ENCODE measurements around the gene KLHL26. TPM values are rescaled to one million over a fixed set of nuclear protein-coding genes. Genes with fewer than 3 reads are reported as not detected.

The KLHL26 gene
- total RNA-seq, 1 experiment from 2014 or later: 17.1 TPM

GRCh38 chr19:18587962-18588610, 48.7 kb upstream of the KLHL26 start:
- POLR2A ChIA-PET: interaction anchor here (0.7 to 4.3 kb wide), 2 partner anchors 17 to 103 kb away, joined by 4 to 23 read pairs; partner anchors contain the start of gene UBA52
- intact Hi-C loops (cut with micrococcal nuclease): loop anchor here (2.0 kb wide), 1 partner anchor 89 kb away; no protein-coding TSS in a partner anchor

GRCh38 chr19:18588611-18589379, 48.0 kb upstream of the KLHL26 start, which contains the start of gene REX1BD:
Gene REX1BD (plus strand): TSS chr19:18588798. CDS start chr19:18588802, 4 bp downstream.
- peak; percentile 71 for ATAC-seq
- H3K9me3 ChIP-seq (ENCODE audit: control insufficient read depth in 1 of 2, insufficient read depth in 1 of 2, low read depth in 1 of 2, low read length in 2 of 2): no peaks in the 10 kb centered on the region
- no TSS peak for BruUV-seq (replicated peaks)
- peak within 1 kb of the TSS; percentile 100 for H3K27ac ChIP-seq (ENCODE audit: low read depth, low read length)
- no peaks in the 10 kb centered on the region for H3K9me2 ChIP-seq (ENCODE audit: insufficient read depth)
- 0 out of 4 replicates have a peak, but pooled peaks cover 0 to 4% of the 10 kb centered on the region in 2 experiments for H3K36me3 ChIP-seq (ENCODE audit: control insufficient read depth in 1 of 2, insufficient read depth in 2 of 2, low read length in 2 of 2)
- no peaks in the 10 kb centered on the region for H3K27me3 ChIP-seq (ENCODE audit: insufficient read depth, low read length)
- H3K4me3 ChIP-seq (replicated peaks in 1 of 2; ENCODE audit: low read depth in 1 of 2, low read length in 2 of 2): peak within 1 kb of the TSS; percentile 67 to 89
- ChIA-PET POLR2A (interaction anchor here (0.6 to 4.3 kb wide), 5 partner anchors 8 to 46 kb away, joined by 3 to 23 read pairs (median 6); partner anchors contain the start of genes KXD1 and UBA52), CTCF (interaction anchor here (0.9 to 7.5 kb wide), 15 partner anchors 8 to 309 kb away, joined by 3 to 39 read pairs (median 3); partner anchors contain the start of genes KXD1 and UBA52), RAD21 (ENCODE audit: low non-redundant PET in 1 of 2, low total read pairs in 2 of 2, uncharacterized antibody in 2 of 2, unreplicated experiment in 2 of 2) (interaction anchor here in 1 of 2 experiments (0.7 to 1.7 kb wide), 2 partner anchors 17 to 87 kb away, joined by 3 to 4 read pairs; partner anchors contain the start of gene UBA52)
- peaks cover 13% of the 10 kb centered on the region; the same call in 1 of the 2 replicates for H3K79me2 ChIP-seq (ENCODE audit: insufficient read depth, low read length)
- no peak within 1 kb of the TSS for H2AFZ ChIP-seq (ENCODE audit: low read depth, low read length, poor library complexity, severe bottlenecking)
- H3K4me1 ChIP-seq (ENCODE audit: control insufficient read depth in 1 of 2, insufficient read depth in 2 of 2, low read length in 2 of 2): peaks cover 15 to 33% of the 10 kb centered on the region in 2 experiments
- intact Hi-C loops (cut with micrococcal nuclease): loop anchor here (2.0 kb wide), 1 partner anchor 88 kb away; no protein-coding TSS in a partner anchor
- H3K9ac ChIP-seq (ENCODE audit: low read length): peak within 1 kb of the TSS; percentile 97
- H3K4me2 ChIP-seq (ENCODE audit: low read length): peak within 1 kb of the TSS; percentile 88
- no peak for DNase-seq (ENCODE audit: low read depth, low spot score)
- H4K20me1 ChIP-seq (ENCODE audit: insufficient read depth): no peaks in the 10 kb centered on the region
- no peak for TF ChIP-seq JUND (IDR thresholded peaks at IDR 0.05)
- TF ChIP-seq SIN3A (IDR thresholded peaks at IDR 0.05; ENCODE audit: low read depth): peak; percentile 68; the same call in 1 of the 2 replicates
- no peak for TF ChIP-seq EZH2 (IDR thresholded peaks at IDR 0.05)
- peak; percentile 46 for TF ChIP-seq YY1 (IDR thresholded peaks at IDR 0.05; ENCODE audit: extremely low read depth, insufficient replicate concordance, low read depth, low read length)
- no peak for TF ChIP-seq ZNF274 (IDR thresholded peaks at IDR 0.05; ENCODE audit: low read depth, low read length)
- peak; percentile 75; the same call in 1 of the 2 replicates for TF ChIP-seq ZFX (IDR thresholded peaks at IDR 0.05)
- peak; percentile 69; the same call in 1 of the 2 replicates for TF ChIP-seq MAX (IDR thresholded peaks at IDR 0.05)
- no peak for TF ChIP-seq ZBTB33 (IDR thresholded peaks at IDR 0.05; ENCODE audit: extremely low read depth, insufficient replicate concordance, low read length)
- peak; percentile 37; the same call in 1 of the 2 replicates for TF ChIP-seq SP1 (IDR thresholded peaks at IDR 0.05; ENCODE audit: low read depth)
- TF ChIP-seq ELF1 (IDR thresholded peaks at IDR 0.05; ENCODE audit: borderline replicate concordance, low read depth): no peak
- peak; percentile 16 for TF ChIP-seq TCF7L2 (IDR thresholded peaks at IDR 0.05; ENCODE audit: borderline replicate concordance, extremely low read depth, insufficient read depth, insufficient read length)
- TF ChIP-seq CEBPB (IDR thresholded peaks at IDR 0.05; ENCODE audit: low read depth): no peak

More at GRCh38 chr19:18587962-18588610, 48.7 kb upstream of the KLHL26 start:
- DNase-seq (ENCODE audit: low read depth, low spot score) (no peak), ATAC-seq (no peak)
- Histone ChIP-seq H2AFZ (ENCODE audit: low read depth, low read length, poor library complexity, severe bottlenecking) (no peak overlapping the region), H3K4me3 (replicated peaks in 1 of 2; ENCODE audit: low read depth in 1 of 2, low read length in 2 of 2) (peak overlapping the region; percentile 67 to 89), H3K27ac (ENCODE audit: low read depth, low read length) (peak overlapping the region; percentile 100), H3K4me1 (ENCODE audit: control insufficient read depth in 1 of 2, insufficient read depth in 2 of 2, low read length in 2 of 2) (peaks cover 13 to 28% of the 10 kb centered on the region in 2 experiments), H3K9me3 (ENCODE audit: control insufficient read depth in 1 of 2, insufficient read depth in 1 of 2, low read depth in 1 of 2, low read length in 2 of 2) (no peaks in the 10 kb centered on the region), H3K27me3 (ENCODE audit: insufficient read depth, low read length) (no peaks in the 10 kb centered on the region), H4K20me1 (ENCODE audit: insufficient read depth) (no peaks in the 10 kb centered on the region), H3K79me2 (ENCODE audit: insufficient read depth, low read length) (peaks cover 13% of the 10 kb centered on the region; the same call in 1 of the 2 replicates), H3K4me2 (ENCODE audit: low read length) (peak overlapping the region; percentile 88), H3K9me2 (ENCODE audit: insufficient read depth) (no peaks in the 10 kb centered on the region), H3K9ac (ENCODE audit: low read length) (peak overlapping the region; percentile 97), H3K36me3 (ENCODE audit: control insufficient read depth in 1 of 2, insufficient read depth in 2 of 2, low read length in 2 of 2) (0 out of 4 replicates have a peak, but pooled peaks cover 0 to 4% of the 10 kb centered on the region in 2 experiments)
- ChIA-PET CTCF (interaction anchor here (0.7 to 7.5 kb wide), 5 partner anchors 17 to 259 kb away, joined by 3 to 39 read pairs (median 5); partner anchors contain the start of gene UBA52), RAD21 (ENCODE audit: low non-redundant PET in 1 of 2, low total read pairs in 2 of 2, uncharacterized antibody in 2 of 2, unreplicated experiment in 2 of 2) (interaction anchor here in 1 of 2 experiments (1.7 kb wide), 1 partner anchor 16 kb away, joined by 4 read pairs; the partner anchor contains the start of gene UBA52)
- no peak for TF ChIP-seq ZNF274 (IDR thresholded peaks at IDR 0.05; ENCODE audit: low read depth, low read length)
- no peak for TF ChIP-seq YY1 (IDR thresholded peaks at IDR 0.05; ENCODE audit: extremely low read depth, insufficient replicate concordance, low read depth, low read length)
- no peak for TF ChIP-seq SRF (IDR thresholded peaks at IDR 0.05; ENCODE audit: low read depth)
- no peak for TF ChIP-seq TCF7L2 (IDR thresholded peaks at IDR 0.05; ENCODE audit: borderline replicate concordance, extremely low read depth, insufficient read depth, insufficient read length)
- TSS peak; percentile 46 for BruUV-seq (replicated peaks)

Measured in HCT116 (cell line).